Endodermal cell (in vitro differentiated cells): ENCODE measurements around the gene RNF145. TPM values are rescaled to one million over a fixed set of nuclear protein-coding genes. Genes with fewer than 3 reads are reported as not detected.
A peak's percentile ranks its signal among the peaks of the same experiment; 100 is the strongest.

ENCODE experiments used
- DNase-seq: peaks from one replicate; pipeline ENCODE4 v3.0.0-alpha.2; 2017
- H3K27ac ChIP-seq: 2 replicates; pipeline ENCODE4 v1.5.1; 2013; ENCODE audit warnings: mild to moderate bottlenecking, low read depth, low read length, moderate library complexity
- H3K27me3 ChIP-seq: 2 replicates; pipeline ENCODE4 v1.6.1; 2013; ENCODE audit warnings: mild to moderate bottlenecking, low read length, moderate library complexity; ENCODE audit not compliant: insufficient read depth, control insufficient read depth, poor library complexity, severe bottlenecking
- H3K36me3 ChIP-seq: 2 replicates; pipeline ENCODE4 v1.7.0; 2013; ENCODE audit warnings: mild to moderate bottlenecking, low read length, moderate library complexity; ENCODE audit not compliant: control insufficient read depth, insufficient read depth
- H3K4me1 ChIP-seq: one replicate; pipeline ENCODE4 v1.7.0; 2013; ENCODE audit warnings: low read length; ENCODE audit not compliant: control insufficient read depth, insufficient read depth
- H3K4me3 ChIP-seq: 2 replicates; pipeline ENCODE4 v1.5.1; 2013; ENCODE audit warnings: mild to moderate bottlenecking, low read length, moderate library complexity
- H3K9ac ChIP-seq: 2 replicates; pipeline ENCODE4 v1.6.1; 2013; ENCODE audit warnings: mild to moderate bottlenecking, low read length, moderate library complexity; ENCODE audit not compliant: poor library complexity, severe bottlenecking; ENCODE audit errors: extremely low read depth
- H3K9me3 ChIP-seq: 2 replicates; pipeline ENCODE4 v1.6.1; 2013; ENCODE audit warnings: mild to moderate bottlenecking, low read length, moderate library complexity; ENCODE audit not compliant: control insufficient read depth
- H3K27ac Mint-ChIP-seq: 2 replicates; pipeline ENCODE4 v1.8.0; 2020; ENCODE audit warnings: mixed read lengths
- H3K27me3 Mint-ChIP-seq: 2 replicates; pipeline ENCODE4 v1.8.0; 2021; ENCODE audit warnings: mild to moderate bottlenecking, mixed read lengths; ENCODE audit not compliant: insufficient read depth
- H3K36me3 Mint-ChIP-seq: 2 replicates; pipeline ENCODE4 v1.8.0; 2020; ENCODE audit warnings: low read depth, mixed read lengths
- H3K4me1 Mint-ChIP-seq: 2 replicates; pipeline ENCODE4 v1.8.0; 2020; ENCODE audit warnings: mixed read lengths
- H3K4me3 Mint-ChIP-seq: 2 replicates; pipeline ENCODE4 v1.8.0; 2020; ENCODE audit warnings: mild to moderate bottlenecking, moderate library complexity, mixed read lengths
- H3K9me3 Mint-ChIP-seq: 2 replicates; pipeline ENCODE4 v1.8.0; 2020; ENCODE audit warnings: mild to moderate bottlenecking, mixed read lengths
- CTCF ChIP-seq: fragments of 200-600 bp; sonication (generic); conservative IDR thresholded peaks from 2 replicates; pipeline ENCODE4 v1.5.0; 2021; ENCODE audit warnings: antibody characterized with exemption, mild to moderate bottlenecking
- WGBS, 2 experiments: methylation state at CpG; one replicate each; pipeline versions ENCODE4 v1.1.5 to v1.1.7; 2013; ENCODE audit warnings: missing lambda C conversion rate in 2 of 2, mixed read lengths in 1 of 2; ENCODE audit not compliant: insufficient coverage in 1 of 2, insufficient read length in 1 of 2; 5-methylcytosine and 5-hydroxymethylcytosine counted together
- long read RNA-seq, 4 experiments: library from polyadenylated mRNA in 2 of 4; library from RNA in 1 of 4; library from capped mRNA in 1 of 4; stranded (forward) in 3 of 4; unstranded in 1 of 4; transcript quantifications; one replicate each; pipeline ENCODE4 v2.0.0, GENCODE V29; 2020 to 2021; ENCODE audit warnings: inconsistent platforms in 1 of 4
- polyA plus RNA-seq, 2 experiments: library from polyadenylated mRNA; stranded (reverse); fragments of 50-300 nt; gene quantifications; one replicate each; pipeline ENCODE4 v1.2.3, GENCODE V29; 2013
- total RNA-seq, 2 donors: library from RNA; stranded (reverse); fragmentation: NEBNext Ultra II Directional in 1 of 2; extraction: Animal tissue kit (Norgen Biotek cat#: 25700) in 1 of 2; gene quantifications; 2 replicates in 1 of 2; 3 replicates in 1 of 2; pipeline ENCODE4 v1.2.1, GENCODE V29; 2021

The RNF145 gene
- total RNA-seq, result 10 to 100 TPM; 50.2 to 50.4 TPM
- 77.2 TPM for polyA plus RNA-seq (2013, experiment 1 of 2)
- 75.5 TPM for polyA plus RNA-seq (2013, experiment 2 of 2)
- long read RNA-seq, experiment 1, transcript RNF145-202 (11 exons, 3,613 nt), result major isoform, 5 of 19 reads
- long read RNA-seq, experiment 1, partial matches to known transcripts, result 6 of 19 reads
- long read RNA-seq, experiment 1, other reads (novel, unspliced or antisense), result 8 of 19 reads
- long read RNA-seq, experiment 2, transcript RNF145-202 (11 exons, 3,613 nt), result major isoform, 35 of 47 reads
- long read RNA-seq, experiment 2, partial matches to known transcripts, result 6 of 47 reads
- long read RNA-seq, experiment 2, other reads (novel, unspliced or antisense), result 6 of 47 reads
- long read RNA-seq, experiment 3, partial matches to known transcripts, result 1 of 4 reads
- long read RNA-seq, experiment 3, other reads (novel, unspliced or antisense), result 1 of 4 reads
- long read RNA-seq, experiment 4, partial matches to known transcripts, result 1 of 7 reads
- long read RNA-seq, experiment 4, other reads (novel, unspliced or antisense), result 5 of 7 reads

GRCh38 chr5:159209438-159210209 is at the start of gene RNF145:
TSS of gene RNF145 (minus strand) at chr5:159209553. CDS start at chr5:159203617, 5,936 bp downstream.
- H3K4me1 Mint-ChIP-seq, result peaks cover 34% of the 10 kb centered on the region

GRCh38 chr5:159258361-159258760 is 49.0 kb upstream of the RNF145 start:
- H3K9ac ChIP-seq, result no peak overlapping the region
- Mint-ChIP-seq H3K4me1 (peaks cover 2% of the 10 kb centered on the region), H3K27ac (no peak overlapping the region), H3K27me3 (peaks cover 72% of the 10 kb centered on the region), H3K4me3 (no peak overlapping the region), H3K36me3 (no peaks in the 10 kb centered on the region), H3K9me3 (peaks cover 2% of the 10 kb centered on the region)
- H3K9me3 ChIP-seq, result no peaks in the 10 kb centered on the region
- TF ChIP-seq CTCF, result no peak
- H3K27me3 ChIP-seq, result peaks cover 53% of the 10 kb centered on the region
- no peaks in the 10 kb centered on the region for H3K36me3 ChIP-seq
- no peak overlapping the region for H3K27ac ChIP-seq
- 86 to 88% methylated on average over 1 to 2 of the region's 2 CpGs for WGBS, 2 experiments
- H3K4me1 ChIP-seq, result no peaks in the 10 kb centered on the region
- no peak overlapping the region for H3K4me3 ChIP-seq
- DNase-seq, result no peak

More at GRCh38 chr5:159209438-159210209, at the start of gene RNF145:
- Mint-ChIP-seq H3K36me3 (no peaks in the 10 kb centered on the region), H3K27ac (peak within 1 kb of the TSS; percentile 93), H3K4me3 (peak within 1 kb of the TSS; percentile 94), H3K9me3 (no peaks in the 10 kb centered on the region), H3K27me3 (peaks cover 1% of the 10 kb centered on the region)
- no peaks in the 10 kb centered on the region for H3K36me3 ChIP-seq
- H3K27me3 ChIP-seq, result no peaks in the 10 kb centered on the region
- peak within 1 kb of the TSS; percentile 98 for H3K4me3 ChIP-seq
- peak within 1 kb of the TSS; percentile 82 for H3K9ac ChIP-seq
- TF ChIP-seq CTCF, result no peak
- WGBS, 2 experiments, result 0 to 2% methylated on average over 9 to 65 of the region's 65 CpGs
- H3K4me1 ChIP-seq, result peaks cover 7% of the 10 kb centered on the region
- DNase-seq, result peak; percentile 87
- peak within 1 kb of the TSS; percentile 90 for H3K27ac ChIP-seq
- H3K9me3 ChIP-seq, result no peaks in the 10 kb centered on the region

- H3K9me3 ChIP-seq, result no peaks in the 10 kb centered on the region
- H3K36me3 ChIP-seq, result no peaks in the 10 kb centered on the region
- H3K9ac ChIP-seq, result no peak overlapping the region
- no peaks in the 10 kb centered on the region for H3K4me1 ChIP-seq
- H3K4me3 ChIP-seq, result no peak overlapping the region
- TF ChIP-seq CTCF, result peak; percentile 34
- WGBS, 2 experiments, result 78 to 100% methylated on average over 2 to 4 of the region's 6 CpGs
- DNase-seq, result no peak
- H3K4me1 Mint-ChIP-seq, result peaks cover 2% of the 10 kb centered on the region
- H3K9me3 Mint-ChIP-seq, result peaks cover 2% of the 10 kb centered on the region
- H3K36me3 Mint-ChIP-seq, result no peaks in the 10 kb centered on the region
- no peak overlapping the region for H3K27ac ChIP-seq
- H3K27me3 ChIP-seq, result peaks cover 53% of the 10 kb centered on the region
- no peak overlapping the region for H3K4me3 Mint-ChIP-seq
- H3K27me3 Mint-ChIP-seq, result peaks cover 72% of the 10 kb centered on the region
- H3K27ac Mint-ChIP-seq, result no peak overlapping the region
These were observed 48.4 kb upstream of the RNF145 start for GRCh38 chr5:159257629-159258283.
